ENCODE data around the gene SLC6A6.
"Not testable (repeated sequence)": the region's sequence is repeated elsewhere in the genome, so short reads cannot be mapped to it uniquely, and the experiment has no call there.

SLC6A6 gene

DNA sequence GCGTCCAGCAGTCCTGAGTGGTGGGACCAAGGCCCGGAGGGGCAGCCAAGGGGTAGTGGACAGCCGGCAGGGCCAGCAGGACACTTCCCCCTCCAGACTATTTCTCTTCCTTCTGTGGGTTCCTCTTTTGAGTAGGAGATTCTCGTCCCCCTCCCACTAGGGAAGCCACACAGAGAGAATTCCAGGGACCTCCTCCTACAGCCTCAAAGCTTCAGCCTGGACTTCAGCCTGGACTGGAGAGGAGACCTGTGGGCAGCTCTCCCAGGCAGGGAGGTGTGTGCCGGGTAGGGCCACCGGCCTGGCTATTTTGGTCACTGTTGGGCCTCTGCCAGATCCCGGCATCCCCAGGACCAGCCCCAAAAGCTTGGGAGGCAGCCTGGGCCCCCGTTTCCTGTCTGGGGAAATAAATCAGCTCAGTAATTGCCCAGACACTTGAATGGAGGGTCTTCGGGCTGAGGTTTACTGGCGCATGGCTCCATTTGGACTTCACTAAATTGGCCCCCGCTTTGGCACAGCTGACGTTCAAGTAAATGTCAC lies 1.3 kb downstream of the SLC6A6 start:
- DNase-seq: no peak

DNA sequence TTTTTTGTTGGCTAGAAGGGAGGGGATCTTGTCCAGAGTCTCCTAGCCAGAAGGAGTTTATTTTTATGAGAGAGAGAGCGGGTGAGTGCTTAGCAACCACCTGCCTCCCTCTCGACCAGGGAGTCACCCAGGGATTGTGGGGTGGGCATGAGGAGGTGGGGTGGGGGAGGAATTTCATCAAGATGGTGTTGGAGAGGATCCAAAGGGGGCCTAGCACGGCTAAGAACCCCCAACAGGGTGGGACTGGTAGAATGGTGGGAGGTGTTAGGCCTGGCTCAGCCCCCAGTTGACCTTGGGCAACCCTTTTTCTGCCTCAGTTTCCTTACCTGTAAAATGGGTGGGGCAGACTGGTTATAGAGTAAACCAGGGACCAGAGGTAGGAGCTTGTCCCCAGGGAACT lies 1.8 kb downstream of the SLC6A6 start:
- DNase-seq: no peak

DNA sequence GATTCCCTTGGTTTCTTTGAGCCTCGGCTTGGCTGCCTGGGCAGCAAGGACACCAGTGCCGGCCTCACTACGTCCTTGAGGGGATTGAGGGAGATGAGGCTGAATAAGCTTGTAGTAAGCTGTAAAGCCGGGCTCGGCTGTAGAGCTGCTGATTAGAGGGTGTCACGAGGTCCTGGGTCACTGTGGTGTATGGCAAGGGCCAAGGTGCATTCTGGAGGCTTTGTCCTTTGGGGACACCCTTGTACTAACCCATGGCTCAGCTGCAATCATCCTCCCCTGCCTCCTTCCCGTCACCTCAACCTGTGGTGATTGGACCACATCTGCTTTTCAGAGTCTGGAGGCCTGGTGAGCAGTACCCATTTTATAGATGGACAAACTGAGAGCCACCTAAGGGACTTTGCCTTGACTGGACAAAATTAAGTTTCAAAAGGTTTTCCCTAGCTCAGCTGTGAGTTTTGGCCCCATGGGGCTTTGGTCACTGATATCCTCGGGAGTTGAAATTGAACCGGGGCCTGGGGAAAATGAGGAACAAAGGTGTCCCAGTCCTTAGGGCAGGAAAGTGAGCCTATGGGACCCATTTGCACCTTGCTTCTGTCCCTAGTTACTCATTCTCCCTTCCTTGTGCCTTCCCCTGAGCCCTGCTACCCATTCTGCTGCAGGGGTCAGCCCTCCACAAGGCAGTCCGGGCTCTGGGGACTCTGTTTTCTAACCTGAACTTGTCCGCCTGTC lies 2.4 kb downstream of the SLC6A6 start:
- no peak for DNase-seq

DNA sequence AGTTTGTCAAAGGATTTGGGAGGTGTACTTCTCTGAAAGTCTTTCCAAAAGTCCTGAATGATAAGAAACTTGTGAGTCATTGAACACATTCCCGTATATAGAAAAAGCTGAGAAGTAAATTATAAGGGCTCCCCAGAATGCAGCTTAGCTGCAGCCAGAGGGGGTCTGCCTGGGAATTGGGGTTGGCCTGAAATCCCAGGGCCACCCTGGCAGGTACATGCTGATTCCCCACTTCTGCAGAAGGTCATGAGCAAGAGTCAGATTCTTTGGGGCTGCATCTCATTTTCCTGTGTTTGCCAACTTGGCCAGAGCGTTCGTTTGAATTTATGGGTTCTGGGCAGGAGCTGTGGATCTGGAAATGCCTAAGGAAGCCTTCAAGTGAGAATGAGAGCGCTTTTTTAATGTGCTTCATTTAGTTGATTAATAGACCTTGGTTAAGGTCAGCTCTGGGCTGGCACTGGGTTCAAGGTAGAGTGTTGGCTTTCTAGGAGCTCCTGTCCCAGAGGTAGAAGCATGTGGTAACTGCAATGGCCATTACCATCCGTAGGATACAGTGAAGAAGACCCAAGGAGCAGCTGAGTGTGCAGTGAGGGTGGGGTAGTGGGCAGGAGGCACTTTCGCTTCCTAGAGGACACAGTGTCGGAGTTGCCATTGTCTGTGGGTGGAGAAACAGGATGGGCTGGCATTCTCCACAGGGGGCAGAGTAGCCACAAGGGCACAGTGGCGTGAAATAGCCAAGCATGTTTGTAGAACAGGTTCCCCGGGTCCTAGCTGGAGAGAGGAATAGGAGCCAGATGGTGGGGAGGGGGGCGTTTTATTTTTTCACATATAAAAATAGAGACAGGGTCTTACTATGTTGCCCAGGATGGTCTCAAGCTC lies 3.2 kb downstream of the SLC6A6 start:
- no peak for DNase-seq

DNA sequence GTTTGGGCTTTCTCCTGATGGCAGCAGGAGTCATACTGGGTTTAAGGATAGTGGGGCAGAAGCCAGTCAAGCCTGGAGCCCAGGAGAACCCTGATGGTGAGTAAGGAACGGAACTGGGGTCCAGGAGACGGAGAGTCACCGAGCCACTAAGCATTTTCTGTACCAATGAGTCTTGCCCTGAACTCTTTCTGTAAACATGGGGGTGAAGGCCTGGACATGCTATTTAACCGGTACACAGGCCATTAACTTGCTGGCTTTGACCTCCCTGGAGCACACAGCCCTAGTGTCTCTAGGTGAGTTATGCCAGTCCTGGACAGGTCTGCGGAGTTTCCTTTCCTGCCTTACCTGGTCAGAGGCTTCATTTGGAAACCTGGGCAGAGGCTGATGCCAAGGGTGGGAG lies 3.9 kb downstream of the SLC6A6 start:
- no peak for DNase-seq

DNA sequence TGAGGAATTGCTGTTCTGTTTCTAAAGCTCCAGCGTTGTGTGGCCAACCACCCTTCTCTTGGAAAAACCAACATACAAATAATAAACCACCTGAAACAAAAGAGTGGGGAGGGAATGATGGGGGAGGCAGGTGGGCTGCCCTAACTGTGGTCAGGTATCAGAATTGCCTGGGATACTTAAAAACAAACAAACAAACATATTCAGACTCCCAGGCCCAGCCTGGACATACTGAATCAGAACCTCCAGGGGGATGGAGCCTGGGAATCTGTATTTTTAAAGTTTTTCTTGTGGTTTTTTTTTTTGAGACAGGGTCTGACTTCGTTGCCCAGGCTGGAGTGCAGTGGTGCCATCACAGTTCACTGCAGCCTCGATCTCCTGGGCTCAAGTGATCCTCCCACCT lies 4.4 kb downstream of the SLC6A6 start:
- DNase-seq: no peak

DNA sequence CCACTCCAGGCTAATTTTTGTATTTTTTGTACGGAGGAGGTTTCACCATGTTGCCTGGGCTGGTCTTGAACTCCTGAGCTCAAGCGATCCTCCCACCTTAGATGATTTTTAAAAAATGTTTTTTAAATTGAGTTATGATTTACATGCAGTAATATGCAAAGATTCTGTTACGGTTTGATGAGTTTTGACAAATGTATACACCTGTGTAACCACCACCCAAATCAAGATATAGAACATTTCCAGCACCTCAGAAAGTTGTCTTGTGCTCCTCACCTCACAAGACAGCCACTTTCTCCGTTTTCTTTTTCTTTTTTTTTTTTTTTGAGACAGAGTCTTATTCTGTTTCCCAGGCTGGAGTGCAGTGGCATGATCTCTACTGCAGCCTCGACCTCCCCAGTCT lies 4.8 kb downstream of the SLC6A6 start:
- DNase-seq: no peak

DNA sequence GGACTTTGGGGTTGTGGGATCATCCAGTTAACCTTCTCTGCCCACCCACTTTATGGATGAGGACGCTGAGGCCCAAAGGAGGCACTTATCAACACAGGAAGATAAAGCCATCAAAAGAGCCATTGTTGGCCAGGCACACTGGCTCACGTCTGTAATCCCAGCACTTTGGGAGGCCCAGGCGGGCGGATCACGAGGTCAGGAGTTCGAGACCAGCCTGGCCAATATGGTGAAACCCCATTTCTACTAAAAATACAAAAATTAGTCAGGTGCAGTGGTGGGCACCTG lies 7.3 kb downstream of the SLC6A6 start:
- not testable (repeated sequence) for DNase-seq

DNA sequence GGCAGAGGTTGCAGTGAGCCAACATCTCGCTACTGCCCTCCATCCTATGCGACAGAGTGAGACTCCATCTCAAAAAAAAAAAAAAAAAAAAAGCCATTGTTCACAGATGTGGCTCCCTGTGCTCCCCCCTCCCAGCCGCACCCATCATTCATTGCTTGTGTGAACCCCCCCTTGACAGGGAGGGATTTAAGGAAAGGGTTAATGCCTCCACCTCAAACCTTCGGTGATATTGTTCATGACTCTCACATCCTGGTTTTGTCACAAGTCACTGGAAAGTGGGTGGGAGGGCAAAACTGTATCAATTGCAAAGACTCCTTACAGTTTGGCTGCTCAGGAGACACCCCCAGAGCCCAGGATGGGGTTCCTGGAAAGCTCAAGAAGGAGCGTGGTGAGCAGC lies 7.7 kb downstream of the SLC6A6 start:
- no peak for DNase-seq

DNA sequence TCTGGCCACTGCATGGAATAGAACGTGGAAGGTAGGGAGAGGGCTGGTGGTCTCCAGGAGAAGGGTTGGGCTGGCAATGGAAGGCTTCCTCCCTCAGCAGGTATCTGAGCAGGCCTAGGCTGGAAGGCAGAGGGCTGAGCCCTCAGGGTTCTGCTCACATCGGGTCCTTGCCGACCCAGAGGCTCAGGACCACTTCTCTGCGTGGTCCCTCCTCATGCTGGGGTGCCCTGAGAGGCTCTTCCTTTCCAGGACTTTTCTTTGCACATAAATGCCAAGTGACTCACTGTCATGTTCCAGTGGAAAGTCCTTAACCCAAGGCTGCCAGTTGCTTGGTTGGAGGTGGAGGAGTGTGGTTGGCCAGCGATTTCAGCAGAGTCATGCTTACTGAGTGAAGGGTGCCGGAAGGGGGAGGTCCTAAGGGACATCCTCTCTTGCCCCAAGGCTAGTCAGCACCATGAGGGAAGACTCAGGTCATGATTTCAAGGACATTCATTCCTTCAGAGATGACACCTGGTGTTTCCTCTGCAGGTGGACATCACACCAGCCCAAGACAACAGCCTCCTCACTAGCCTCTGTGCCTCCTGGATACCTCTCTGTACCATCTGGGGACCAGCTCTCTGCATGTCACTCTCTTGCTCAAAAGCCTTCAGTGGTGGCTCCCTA lies 8.2 kb downstream of the SLC6A6 start:
- DNase-seq: no peak

DNA sequence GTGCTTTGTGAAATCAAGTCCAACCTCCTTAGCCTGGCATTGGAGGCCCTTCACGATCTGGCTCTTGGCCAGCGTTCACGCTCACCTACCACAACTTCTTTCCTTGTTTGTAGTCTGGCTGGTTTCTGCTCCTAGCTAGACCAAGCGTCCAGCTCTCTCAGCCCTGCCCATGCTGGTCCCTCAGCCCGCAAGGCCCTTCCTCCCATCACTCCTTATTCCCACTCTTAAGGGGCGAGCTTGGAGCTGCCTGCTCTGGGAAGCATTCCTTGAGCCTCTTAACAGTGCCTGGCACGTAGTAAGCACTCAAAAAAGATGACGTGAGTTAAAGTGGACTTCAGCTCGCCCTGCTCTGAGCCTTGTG lies 8.7 kb downstream of the SLC6A6 start:
- no peak for DNase-seq

DNA sequence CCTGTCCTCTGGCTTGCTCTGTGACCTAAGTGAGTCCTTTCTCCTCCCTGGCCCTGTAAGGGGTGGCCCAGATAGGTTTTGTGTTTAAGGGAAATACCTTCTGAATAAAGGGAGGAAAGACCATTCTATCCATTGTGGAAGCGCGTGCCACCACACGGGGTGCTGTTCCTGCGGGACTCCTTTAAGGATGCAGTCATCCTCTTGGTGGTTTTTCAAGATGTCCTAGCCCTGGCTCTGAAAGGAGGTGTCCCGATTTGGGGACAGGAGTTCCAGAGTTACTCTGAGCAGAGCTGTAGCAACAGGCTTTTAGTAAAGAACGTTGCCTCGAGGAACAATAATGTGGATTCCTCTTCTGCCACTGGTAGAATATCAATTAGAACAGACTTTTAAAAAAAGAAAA lies 9.6 kb downstream of the SLC6A6 start:
- DNase-seq: no peak

DNA sequence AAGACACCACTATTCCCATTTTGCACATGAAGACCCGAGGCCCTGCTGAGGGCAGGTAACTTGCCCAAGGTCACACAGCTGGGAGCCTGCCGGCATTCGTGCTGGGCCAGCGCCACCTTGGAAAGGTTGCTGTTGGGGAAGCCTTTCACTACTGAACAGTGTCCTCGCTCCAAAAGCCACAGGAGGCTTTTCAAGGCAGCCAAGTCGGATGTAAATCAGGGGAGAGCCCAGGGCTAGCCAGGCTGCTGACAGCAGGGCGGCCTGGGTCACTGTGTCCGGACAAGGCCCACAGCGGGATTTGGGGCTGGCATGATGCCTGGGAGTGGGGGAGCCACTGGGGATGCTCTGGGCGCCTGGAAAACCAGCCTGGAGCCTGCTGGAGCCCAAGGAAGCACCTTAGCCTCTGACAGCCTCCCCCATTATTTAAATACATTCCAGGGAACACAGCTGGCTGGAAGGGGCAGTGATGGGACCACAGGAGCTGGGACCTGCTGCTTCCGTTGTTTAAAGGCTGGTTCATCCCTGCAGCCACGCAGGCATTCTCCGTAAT lies 10.5 kb downstream of the SLC6A6 start:
- no peak for DNase-seq

DNA sequence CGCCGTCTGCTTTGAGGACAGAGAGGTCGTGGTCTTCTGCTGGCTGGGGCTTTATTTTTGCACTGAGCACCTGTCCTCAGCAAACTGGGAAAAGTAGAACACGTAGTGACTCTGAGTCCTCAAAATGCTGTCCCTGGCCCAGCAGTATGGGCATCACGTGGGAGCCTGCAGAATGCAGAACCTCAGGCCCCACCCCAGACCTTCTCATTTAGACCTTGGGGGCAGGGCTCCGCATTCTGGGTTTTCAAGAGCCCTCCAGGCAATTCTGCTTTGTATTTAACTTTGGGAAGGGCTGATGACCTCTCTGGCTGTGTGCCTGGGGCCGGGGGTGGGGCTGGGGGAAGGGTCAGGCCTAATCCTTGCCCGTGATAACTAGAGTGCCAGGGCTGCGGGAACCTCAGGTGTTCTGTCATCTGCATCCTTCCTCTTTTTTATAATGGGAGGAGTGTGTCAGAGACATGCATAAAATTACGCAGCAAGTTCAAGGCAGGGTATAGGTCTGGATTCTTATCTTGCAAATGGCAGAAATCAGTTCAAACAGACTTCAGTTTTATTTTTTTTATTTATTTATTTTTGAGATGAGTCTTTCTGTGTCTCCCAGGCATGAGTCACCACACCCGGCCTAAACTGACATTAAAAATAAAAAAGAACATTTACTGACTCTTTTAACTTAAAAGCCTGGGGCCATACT lies 11.1 kb downstream of the SLC6A6 start:
- no peak for DNase-seq

DNA sequence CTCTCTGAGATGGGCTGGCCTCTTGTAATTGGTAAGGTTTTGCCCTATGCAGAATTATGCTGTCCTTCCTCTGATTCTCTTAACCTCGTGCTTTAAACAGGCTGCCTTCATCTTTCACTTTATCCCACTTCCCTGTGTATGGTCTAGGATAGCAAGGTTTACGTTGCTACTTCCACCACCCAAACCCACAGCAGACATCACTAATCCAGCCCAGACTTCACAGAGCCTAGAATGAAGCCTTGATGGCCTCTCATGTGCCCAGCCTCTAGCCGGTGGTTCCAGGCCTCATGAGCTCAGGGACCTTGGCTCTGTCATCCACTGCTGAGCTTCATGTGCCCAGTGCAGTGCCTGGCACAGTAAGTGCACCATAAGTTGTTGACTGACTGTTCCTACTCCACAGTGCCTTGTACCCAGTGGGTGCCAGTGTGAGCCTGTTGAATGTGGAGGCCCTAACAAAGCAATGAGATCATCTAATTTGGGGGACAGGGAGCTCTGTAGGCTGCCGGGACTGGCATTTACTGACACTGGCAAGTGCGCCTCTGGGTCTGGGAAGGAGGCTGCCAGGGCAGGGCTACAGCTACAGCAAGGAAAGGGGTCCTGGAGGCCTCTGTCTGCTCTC lies 12.5 kb downstream of the SLC6A6 start:
- DNase-seq: no peak

DNA sequence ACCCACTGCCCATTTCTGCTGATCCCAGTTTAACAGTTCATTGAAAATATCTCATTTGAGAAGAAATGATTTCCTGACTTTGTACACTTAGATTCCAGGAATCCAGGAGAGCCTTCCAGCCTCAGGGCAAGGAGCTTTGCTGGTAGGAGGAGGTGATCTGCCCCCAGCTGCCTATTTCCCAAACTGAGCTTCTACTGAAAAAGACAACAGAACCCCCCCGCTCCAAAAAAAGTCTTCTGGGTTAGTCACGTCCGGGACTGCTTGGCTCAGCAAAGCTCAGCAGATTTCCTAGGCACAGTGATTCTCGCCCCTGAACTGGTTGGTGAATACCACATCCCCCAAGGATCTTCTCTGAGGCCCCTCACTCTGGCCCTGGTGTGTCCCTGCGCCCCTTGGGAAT lies 13.1 kb downstream of the SLC6A6 start:
- no peak for DNase-seq

DNA sequence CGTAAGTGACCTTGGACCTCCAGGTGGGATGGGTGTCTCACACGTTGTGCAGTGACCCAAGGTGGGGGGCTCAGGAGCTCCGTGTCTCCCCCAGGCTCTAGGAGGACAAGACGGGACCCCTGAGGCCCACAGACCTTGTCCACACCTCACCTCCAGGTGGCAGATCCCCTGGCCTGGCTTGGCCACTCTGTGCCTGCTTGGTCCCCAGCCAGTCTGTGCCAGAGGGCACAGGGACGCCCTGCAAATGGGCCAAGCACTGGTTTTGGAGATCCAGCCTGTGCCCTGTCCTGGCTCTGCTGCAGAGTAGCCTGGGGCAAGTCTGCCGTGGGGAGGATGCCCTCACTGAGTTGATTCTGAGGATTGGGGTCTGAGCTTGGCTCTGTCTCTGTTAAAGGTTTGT lies 14.0 kb downstream of the SLC6A6 start:
- no peak for DNase-seq

DNA sequence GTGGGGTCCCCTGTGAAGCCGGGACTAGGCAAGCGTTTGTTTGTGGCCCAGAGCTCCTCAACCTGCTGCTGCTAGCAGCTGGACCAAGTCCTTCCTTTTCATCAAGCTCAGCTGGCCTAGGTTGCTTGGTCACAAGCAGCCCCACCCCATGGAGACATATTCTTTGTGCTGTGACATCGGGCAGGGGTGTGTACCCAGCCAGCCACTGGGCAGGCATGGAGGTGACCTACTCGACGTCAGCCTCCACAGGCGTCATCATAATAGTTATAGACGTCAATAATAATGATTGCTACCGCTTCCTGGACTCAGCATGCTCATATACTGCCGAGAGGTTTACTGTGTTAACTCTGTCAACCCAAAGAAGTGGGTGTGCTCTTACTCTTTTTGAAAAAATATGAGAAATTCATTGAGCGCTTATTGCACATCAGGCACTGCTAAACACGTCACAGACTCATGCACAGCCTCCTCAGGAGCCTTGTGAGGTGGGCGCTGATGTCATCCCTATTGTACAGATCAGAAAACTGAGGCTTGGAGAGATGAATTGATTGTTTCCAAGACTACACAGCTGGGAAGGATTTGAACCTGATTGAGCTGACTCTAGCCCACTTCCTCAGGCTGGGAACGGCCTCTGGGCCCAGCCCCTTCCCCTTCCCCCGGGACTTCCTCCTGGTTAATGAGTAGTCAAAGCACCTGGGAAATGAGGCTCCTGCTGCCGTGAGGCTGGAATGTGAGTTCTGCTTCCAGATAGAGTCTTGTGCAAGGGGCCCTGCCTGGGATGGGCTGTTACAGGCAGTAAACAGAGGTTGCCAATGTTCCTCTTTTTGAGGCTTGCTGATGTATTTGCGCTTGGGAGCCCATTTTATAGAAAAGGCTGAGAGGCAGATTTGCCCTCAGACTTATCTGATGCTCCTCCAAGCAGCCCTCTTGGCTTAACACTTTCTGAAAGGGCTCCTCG lies 16.2 kb downstream of the SLC6A6 start:
- DNase-seq: no peak

DNA sequence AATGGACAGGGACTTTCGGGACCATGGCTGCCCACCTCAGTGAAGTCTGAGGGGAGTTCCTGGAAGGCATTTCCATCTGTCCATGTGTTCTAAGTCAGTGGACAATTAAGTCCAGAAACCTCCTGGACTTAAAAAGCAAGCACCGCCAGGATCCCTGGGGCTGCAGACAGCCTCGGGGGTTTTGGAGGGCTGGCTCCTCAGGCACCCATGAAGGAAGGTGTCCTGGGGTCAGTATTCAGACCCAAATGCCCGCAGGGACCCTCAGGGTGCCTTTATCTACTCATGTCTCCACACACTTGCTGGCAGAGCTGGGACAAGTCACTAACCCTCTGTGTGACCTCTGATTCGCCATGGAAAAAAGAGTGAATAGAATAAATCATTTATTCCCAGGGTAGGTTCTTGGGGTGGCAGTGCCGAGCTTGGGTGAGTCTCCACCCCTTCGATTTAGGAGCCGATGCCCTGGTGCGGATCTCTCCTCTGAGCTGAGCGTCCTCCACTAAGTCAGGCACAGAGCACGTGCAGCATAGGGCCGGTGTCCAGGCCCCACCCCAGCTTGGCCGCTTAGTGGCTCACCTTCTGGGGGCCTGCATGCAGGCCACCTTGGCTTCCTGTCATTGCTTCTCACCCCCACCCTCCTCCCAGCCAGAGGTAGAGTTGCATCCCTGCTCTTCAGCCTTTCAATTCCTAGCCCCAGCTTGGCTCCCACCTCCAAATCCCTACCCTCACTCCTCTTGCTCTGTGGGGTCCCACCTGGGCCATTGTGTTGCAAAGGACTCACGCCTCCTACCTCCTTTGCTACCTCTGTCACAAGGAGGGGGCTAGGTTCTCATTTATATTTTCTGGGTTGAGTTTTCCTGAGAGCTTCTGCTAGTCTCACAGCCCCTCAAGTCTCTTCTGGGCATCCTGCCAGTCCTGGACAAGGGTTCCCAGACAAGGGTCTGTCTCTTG lies 19.9 kb downstream of the SLC6A6 start:
- DNase-seq: no peak

DNA sequence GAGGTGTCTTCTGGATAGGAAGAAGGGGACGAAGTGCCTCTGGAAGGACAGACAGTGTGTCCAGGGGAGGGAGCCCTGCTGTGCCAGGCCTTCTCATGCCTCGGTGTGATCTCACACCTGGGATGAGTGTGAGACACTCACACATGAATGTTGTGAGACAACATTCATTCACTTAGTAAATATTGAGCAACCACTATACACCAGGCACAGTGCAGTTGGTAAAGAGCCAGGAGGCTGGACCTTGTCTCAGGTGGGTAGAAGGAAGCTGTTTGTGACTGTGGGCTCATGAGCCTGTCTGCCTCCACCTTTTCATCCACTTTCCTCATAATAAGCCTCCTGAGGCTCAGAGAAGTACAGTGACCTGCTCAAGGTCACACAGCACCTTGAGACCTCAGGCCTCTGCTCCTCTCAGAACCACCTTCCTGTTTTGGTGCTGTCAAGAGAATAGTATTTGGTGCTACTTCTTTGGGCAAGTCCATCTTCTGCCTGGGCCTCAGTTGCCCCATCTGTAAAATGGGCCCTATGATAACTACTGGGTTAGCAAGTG lies 20.9 kb downstream of the SLC6A6 start:
- no peak for DNase-seq

All from activated CD8-positive, alpha-beta memory T cell treated with anti-CD3 and anti-CD28 coated beads for 24 hours (primary cell).